GM21526 (cell line): ENCODE measurements around the gene PBX3.

Experiments
- ATAC-seq: cut with Tn5 transposase; IDR thresholded peaks from one replicate; pipeline ENCODE4 v1.9.1; 2021; ENCODE audit warnings: moderate library complexity; ENCODE audit not compliant: unreplicated experiment, low FRiP score

The PBX3 gene

DNA sequence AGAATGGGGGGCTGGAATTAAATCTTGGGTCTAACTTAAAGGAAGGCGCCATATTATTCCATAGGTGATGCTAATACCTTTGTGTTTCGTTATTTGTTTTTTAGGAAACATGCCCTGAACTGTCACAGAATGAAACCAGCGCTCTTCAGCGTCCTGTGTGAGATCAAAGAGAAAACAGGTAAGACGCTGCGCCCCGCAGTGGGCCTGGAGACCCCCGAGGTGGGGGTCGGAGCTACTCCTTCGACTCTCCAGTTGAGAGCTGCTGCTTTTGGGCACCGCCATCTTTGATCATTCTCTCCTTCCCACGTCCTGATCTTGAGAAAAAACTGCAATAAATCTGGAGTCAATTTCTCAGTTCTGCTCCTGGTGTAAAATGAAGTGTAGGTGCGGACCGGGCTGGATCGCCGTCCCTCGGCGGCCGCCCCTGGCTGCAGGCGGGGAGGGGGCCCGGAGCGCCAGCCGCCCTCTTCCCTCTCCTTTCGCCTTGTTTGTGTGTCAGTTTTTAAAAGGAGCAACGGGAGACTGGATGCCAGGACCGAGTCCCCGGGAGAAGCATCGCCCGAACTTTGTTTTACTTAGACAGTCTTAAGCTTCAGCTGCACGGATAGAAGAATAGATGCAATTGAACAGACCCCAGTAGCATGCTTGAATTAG is 1.4 kb downstream of the PBX3 start:
- no peak for ATAC-seq

DNA sequence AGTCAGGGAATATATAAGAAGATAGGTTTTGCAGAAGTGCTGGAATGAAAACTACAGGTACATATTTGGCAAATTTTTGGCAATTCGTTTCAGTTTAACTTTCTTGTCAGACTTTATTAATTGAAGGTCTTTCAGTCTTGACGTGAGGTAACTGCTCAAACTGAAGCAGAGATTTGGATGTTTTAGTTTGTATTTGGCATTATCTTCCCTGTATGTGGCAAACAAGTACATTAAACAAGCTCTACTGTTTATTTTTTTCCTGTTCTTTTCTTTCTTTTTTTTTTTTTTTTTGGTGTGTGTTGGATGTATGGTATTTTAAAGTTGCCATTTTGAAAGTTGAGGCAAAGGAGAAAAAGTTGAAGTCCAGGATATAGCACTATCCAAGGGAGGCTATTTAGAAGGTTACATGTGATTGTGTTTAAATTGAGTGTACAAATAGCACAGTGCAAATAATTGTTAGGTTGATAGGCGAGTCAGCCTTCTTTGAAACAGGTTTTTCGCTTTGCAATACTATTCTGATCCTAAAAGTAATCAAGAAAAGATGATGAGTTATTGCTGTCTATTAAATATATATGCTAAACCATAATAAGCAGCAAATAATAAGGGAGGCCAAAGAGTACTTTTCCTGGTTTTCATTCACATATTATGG is 2.2 kb downstream of the PBX3 start:
- no peak for ATAC-seq

DNA sequence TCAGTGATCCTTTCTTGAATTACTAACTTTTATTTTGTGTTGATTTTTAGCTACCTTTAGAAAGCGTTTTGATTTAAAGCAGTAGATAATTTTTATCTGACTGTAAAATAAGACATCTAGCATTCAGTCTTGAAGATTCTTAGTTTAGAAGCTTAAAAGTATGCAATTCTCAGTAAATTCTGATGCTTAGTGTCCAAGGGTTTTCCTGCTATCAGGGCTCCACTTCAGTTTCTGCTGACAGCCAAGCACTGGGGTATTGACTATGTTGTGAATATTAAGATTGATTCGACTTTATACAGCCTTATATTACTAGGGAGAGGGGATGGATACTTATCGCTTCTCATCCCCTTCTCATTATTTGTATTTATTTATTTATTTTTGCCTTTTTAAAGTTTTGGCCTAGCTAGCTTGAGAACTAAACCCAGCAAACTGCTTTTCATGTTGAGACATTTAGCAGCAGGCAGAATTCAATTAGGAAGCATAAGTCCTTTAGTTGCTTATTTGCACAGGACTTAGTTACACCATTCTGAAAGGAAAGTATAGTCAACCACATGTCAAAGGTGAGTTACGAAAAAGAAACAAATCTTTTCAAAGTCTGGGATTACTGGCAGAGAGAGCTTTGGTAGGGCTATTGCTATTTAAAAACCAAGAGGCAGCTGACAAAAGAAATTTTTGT is 2.9 kb downstream of the PBX3 start:
- ATAC-seq = no peak

DNA sequence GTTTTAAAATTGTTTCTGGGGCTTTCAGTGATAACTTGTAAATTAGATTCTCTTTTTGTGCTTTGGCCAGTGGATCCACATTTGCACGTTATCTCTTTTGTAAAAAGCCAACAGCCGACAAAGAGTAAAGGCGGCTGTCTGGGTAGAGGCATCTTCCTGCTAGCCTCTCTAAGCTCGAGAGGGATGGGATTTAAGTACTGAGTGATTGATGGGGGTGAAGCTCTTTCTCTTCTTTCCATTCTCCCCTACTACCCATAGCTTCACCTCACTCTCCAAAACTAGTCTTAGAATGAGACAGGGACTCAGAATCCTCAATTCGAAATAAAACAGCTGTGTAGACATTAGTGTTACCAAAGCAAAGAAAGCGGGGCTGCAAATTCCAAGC is 3.4 kb downstream of the PBX3 start:
- ATAC-seq = no peak

DNA sequence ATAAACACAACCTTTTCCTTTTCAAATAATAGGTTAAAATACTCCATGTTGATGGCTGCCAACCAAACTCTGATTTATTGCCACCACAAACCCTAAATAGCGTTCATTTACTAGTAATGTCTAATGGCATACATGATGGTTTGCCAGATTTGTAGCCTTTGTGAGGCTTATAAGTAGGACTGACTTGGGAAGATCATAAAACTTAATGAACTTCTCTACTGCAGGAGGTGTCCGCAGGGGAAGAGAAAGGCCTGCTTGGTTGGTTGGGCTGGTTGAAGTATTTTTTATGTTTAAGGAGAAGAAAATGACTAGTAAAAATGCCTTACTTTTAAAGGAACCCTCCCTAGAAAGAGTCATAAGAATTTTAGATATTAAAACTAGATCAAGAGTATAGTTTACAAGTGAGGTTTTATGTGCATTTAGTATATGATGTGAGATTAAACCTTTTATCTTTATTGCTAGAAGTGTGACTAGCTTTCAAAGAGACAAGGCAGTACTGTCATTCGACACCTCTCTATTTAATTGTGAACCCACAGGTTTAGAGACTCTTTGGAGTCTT is 5.0 kb downstream of the PBX3 start:
- ATAC-seq = no peak

DNA sequence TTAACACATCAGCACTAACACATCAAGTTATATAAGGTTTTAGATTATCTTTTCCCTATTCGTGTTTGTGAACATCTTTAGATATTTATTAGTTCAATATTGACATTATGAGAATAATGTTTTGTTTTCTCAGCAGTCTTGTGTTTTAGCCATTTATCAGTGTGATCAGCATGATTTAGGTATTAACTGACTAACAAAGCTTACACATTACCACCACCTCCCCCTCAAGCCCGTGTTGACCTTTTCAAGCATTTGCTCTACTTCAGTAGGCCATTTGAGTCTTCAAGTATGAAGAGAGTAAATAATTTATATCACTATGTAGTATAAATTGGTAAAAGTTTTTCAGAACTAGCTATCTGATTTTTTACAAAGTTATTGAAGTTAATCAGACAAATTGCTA is 6.9 kb downstream of the PBX3 start:
- ATAC-seq = no peak

DNA sequence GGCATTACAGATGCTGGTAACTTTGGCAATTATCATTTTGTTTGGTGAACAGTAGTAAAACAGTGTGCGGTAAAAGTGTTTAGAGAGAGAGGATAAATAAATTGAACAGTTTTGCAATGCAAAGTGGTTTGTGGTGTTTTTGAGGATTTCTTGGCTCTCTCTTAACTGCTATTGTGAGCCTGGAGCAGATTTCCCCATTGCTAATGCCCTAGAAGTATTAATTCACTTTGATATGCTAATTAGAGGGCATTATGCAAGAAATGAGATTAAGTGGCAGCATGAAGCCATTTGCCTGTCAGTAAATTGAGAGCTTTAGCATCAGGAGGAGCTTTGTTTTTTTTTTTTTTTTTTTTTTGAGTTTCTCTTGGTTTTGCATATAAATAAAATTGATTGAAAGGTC is 8.2 kb downstream of the PBX3 start:
- no peak for ATAC-seq

DNA sequence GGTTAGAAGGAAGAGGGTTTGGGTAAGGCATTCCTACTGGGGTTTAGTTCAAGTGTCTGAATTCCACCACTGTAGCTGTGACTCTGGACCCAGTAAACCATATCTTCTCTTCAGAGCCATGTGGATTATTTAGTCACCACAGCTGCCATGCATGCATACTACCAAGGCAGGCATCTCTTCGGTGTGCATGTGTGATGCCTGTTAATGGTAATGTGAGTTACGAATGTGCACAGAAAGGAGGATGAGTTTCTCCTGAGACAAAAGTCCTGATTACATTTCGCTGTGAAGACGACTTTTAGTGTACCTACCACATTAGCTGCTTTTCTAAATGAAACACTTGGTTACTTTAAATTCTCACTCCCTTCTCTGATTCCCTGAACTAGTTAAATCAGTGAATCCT is 9.3 kb downstream of the PBX3 start:
- no peak for ATAC-seq

DNA sequence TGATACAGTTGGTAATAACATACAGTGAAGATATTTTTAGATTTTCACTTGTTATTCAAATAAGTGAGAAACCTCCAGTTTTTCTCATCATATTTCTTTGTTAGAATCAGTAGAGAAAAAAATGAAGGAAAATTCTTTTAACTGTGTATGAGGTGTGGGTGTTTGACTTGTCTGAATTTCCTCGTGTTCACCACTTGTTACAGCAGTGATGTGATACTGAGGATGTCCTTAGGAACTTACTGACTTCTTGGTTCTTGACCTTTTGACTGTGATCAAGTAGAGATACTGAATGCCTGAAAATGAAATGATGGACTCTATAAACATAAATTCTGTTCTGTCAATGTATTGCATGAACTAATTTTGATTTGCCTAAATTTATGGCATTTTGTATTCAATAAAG is 10.7 kb downstream of the PBX3 start:
- no peak for ATAC-seq

DNA sequence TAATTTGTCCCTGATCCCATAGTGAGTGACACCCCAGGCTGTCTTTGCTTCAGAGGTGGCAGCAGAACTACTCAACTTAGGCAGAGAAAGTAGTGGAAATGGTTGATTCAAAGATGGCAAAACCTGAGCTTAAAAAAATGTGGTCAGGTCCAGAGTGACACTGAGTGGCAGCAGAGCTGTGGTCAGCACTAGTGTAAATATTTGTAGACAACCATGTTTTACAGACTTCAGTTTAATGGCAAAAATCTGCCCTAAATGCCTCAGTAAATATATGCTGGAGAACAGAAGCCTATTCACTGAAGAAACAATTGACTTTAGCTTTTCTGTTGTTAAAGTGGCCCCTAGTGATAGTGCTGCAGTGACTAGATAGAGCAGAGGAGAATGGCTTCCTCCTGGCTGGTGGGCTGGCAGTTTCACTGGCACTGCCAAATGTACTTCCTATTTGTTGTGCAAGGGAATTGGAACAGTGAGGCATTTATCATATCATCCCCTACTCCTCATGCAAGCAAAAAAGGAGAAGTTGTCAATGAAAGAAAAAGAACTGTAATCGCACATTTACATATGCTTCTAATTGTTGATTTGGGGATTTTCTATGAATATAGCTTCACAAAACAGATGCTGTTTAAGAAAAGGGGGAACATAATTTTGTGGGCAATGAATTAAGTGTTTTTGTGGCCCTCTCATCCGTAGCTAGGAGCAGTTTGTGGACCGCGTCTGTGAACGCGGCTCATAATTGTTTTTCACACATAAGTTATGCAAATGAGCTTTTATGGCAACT is 12.0 kb downstream of the PBX3 start:
- no peak for ATAC-seq

DNA sequence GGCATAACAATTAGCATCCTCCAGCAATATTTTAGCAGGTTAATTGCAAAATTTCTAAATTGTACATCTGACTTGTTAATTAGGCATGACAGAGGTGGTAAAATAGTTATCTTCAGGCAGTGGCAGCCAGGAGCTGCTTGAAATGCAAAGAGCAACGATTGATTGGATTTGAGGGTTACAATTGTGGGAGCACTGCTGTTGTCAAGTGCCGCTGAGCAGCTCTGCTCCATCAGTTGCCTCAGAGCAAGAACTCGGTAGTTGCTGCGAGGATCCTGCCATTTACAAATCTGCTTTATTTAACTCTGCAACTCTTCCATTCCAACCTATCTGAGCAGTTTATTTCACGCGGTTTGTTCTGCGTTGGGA is 12.6 kb downstream of the PBX3 start:
- ATAC-seq = no peak

DNA sequence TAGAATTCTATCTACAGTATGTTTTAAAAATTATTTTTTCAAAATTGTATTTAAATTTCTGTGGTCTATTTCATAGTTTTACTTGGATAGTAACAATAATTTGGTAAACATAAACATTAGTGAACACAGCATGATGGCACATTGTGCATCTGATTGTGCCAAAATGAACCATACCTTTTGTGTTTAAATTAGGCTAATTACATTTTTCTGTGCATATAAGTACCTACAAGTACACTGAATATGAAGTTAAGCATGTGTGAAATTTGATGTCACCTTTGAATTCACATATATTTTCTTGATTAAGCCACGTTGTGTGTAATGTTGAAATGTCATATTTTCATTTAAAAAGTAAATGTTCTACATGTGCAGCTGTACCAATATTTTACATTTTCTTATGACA is 13.4 kb downstream of the PBX3 start:
- no peak for ATAC-seq

DNA sequence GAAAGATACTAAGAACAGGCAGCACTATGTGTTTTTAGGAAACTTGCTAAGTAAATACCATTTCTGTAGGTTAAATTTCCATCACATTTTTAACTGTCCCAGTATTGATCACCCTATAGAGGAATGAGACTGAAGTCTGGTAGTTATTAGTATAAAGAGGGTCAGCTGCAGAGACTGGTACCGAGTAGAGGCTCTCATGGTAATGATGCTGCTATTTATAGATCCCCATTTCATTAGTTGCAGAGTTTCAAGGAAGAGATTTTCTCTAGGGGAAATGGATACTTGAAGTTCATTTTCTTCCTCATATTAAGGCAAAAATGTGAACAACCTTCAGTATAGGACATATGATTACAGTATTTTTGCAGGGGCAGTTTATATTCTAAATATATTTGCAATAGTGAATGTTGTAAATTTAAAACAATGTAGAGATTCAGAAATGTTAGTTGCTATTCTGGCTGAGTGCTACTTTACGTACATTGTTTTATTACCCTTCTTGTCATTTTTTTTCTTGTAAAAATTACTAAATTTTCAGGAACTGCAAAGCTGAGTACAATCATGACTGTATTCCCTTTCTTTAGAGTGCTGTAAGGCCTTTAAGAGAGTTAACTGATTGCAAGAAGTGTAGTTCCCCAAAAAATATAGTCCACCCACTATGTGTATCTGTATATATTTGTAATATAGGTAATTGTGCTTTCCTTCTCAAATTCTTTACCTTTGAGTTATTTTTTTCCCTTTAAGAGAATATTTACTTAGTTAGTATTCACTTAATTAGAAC is 14.7 kb downstream of the PBX3 start:
- no peak for ATAC-seq

DNA sequence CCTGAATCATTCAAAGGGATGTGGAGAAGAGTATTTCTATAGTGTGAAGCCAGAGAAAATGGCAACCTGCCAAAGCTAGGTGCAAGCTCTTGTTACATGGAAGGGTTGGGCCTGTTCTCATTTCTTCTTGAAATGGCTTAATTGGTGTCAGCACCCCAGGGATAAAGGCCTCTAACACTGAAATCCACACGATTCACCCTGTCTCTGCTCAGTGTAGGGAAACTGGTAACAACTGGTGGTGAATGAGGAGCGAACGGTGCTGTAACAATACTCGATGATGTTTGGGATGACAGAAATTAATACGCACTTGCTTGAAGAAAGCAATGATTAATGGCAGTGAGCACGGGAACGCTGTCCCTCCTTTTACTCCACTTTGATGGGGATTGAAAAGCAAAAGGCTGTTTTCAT is 16.2 kb downstream of the PBX3 start:
- no peak for ATAC-seq

DNA sequence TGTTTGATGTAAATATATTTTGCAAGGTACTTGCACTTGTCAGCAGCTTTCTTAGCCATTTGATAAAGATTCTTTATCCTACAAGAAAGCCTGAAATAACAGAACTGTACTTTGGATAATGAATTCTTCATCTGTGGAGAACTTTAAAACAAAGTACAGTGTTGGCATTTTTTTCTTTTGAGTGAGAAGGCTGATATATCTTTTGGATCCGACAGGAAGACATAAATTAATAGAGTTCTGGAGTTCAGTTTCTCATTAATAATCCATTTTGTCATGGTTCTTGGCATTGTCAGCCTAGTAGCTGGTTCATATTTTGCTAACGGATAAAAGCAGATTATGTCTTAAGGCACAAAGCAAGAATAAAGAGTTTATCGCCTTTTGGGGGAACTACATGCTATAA is 17.0 kb downstream of the PBX3 start:
- no peak for ATAC-seq

DNA sequence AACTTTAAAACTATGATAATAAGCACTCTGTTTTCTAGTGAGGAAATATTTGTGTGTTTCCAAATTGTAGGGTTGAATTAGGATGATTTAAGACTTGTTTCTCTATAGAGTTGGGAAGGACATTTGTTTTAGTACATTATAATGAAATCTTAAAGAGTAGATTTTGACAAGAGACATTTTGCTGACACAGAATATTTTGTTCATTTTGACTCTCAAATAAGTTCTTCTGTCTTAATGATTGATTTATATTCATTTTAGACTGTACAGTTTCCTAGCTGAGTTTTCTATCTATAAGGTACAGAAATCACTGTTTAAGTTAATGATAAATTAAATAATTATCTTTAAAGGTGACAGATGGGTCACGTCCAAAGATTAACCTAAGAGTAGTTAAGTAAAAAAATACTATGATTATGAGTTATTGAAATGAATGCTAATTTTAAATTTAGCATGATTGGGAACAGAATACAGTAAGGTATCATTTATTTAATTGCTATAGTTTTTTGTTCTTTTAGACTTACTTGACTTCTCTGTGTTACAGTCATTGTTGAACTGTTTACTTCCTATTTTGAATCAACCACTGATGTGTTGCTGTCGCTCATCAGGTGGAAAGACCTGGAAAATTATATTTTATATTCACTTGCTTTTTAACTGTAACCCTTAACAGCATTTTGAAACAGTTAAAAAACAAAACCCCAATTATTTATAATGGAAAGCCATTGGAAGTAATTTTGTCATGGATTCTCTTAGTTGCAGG is 19.5 kb downstream of the PBX3 start:
- no peak for ATAC-seq

DNA sequence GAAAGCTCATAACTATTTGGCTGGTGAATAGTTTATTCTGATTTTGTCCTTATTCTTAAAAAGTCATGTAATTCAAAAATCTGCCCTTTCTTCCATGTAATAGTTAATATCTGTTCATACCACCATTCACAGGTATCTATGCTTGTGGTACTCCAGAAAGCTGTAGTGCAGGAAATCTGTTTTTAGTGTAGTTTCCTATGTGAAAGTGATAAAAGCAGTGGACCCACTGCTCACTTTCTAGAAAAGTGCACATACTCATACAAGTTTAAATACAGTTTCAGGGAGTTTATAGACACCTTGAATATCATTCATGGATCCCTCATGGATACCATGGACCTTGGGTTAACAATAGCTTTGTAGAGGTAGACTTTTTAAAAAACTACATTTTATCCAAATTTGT is 20.2 kb downstream of the PBX3 start:
- no peak for ATAC-seq

DNA sequence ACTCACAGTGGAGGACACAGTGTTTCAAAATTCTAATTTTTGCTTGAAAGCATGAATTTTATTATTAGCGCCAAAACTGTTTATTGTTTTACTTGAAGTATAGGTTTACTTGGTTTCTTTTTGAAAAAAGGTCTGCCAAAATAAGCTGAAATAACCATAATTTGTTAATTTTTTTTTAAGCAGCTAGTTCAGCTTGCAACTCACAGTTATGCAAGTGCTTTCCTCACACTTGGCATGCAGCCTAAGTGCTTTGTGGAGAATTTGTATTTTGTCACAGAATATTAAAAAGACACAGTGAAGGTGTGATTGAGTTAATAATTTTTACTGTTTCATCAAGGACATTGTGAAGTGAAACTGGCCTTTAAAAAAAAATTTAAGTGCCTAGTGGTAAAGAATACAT is 21.6 kb downstream of the PBX3 start:
- ATAC-seq = no peak

DNA sequence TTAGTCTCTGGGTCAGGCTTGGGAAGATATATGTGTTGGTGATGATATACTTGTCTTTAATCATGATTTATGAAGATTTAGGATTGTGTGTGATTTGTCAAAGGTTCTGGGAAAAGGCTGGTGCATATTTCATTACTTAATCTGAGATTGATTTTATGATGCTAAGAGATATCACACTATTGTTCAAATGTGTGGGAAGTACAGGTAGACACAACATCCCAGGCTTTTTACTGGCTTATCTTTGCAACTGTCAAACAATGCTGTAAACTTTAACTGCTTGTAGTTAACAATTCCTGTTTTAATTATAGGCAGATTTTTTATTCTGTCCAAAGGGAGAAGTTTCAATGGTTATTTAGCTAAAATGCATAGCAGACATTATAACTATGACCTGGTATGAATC is 23.9 kb downstream of the PBX3 start:
- ATAC-seq = no peak

DNA sequence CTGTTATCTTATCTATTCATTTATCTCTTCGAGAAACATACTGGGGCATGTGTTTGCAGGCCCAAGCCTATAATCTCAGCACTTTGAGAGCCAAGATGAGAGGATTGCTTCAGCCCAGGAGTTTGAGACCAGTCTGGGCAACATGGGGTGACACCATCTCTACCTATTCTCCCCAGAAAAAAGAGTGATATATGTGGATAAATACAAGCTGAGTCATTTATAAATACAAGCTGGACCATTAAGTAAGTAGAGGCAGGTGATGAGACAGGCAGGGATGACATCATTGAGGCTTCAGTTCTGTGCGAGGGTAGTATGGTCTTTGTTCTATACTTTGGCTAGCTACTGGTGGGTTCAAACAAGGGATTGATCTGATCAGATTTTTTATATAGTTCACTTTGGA is 25.6 kb downstream of the PBX3 start:
- ATAC-seq = no peak
